Ascending aorta (tissue), 2 donors: Measurements from ENCODE around the gene HES1. TPM values are rescaled to one million over a fixed set of nuclear protein-coding genes. Genes with fewer than 3 reads are reported as not detected.
A peak's percentile ranks its signal among the peaks of the same experiment; 100 is the strongest.

ENCODE experiments used
- DNase-seq, 2 donors: peaks; one replicate each; pipeline ENCODE4 v3.0.0-alpha.2; 2019; ENCODE audit warnings: low spot score in 2 of 2
- H3K27ac ChIP-seq, 2 donors: fragments of 200-600 bp; sonication (generic); one replicate each; pipeline ENCODE4 v1.5.1; 2016 to 2017; ENCODE audit warnings: mild to moderate bottlenecking in 1 of 2
- H3K27me3 ChIP-seq: fragments of 200-600 bp; sonication (generic); one replicate; pipeline ENCODE4 v1.5.1; 2017
- H3K36me3 ChIP-seq, 2 donors: fragments of 200-600 bp; sonication (generic); one replicate each; pipeline ENCODE4 v1.5.1; 2016
- H3K4me1 ChIP-seq, 2 donors: fragments of 200-600 bp; sonication (generic); one replicate each; pipeline ENCODE4 v1.5.1; 2016 to 2017; ENCODE audit warnings: mild to moderate bottlenecking in 1 of 2
- H3K4me3 ChIP-seq, 2 donors: fragments of 200-600 bp; sonication (generic); one replicate each; pipeline ENCODE4 v1.5.1; 2016 to 2017; ENCODE audit warnings: mild to moderate bottlenecking in 1 of 2
- H3K9me3 ChIP-seq, 2 donors: fragments of 200-600 bp; sonication (generic); one replicate each; pipeline ENCODE4 v1.5.1; 2016
- intact Hi-C: fragments of 100-400 bp; cut with DNase I; formaldehyde crosslinking; loops from one replicate; pipeline ENCODE4 v1.15.1; 2023
- total RNA-seq: library from RNA; depleted of rRNA; stranded (reverse); fragments of >200 nt; gene quantifications from one replicate; pipeline ENCODE4 v1.1.0, GENCODE V29; 2016
- TF ChIP-seq, protein P1 (sequence below), 3 experiments: fragments of 200-600 bp in 2 of 3; fragments of 450-650 bp in 1 of 3; sonication (generic) in 2 of 3; IDR thresholded peaks; one replicate each; pipeline ENCODE4 v1.5.1; 2016 to 2019; ENCODE audit warnings: antibody characterized with exemption in 3 of 3, mild to moderate bottlenecking in 1 of 3, moderate library complexity in 1 of 3

HES1 gene
- total RNA-seq, 1 donor from 2014 or later = 22.6 TPM

DNA sequence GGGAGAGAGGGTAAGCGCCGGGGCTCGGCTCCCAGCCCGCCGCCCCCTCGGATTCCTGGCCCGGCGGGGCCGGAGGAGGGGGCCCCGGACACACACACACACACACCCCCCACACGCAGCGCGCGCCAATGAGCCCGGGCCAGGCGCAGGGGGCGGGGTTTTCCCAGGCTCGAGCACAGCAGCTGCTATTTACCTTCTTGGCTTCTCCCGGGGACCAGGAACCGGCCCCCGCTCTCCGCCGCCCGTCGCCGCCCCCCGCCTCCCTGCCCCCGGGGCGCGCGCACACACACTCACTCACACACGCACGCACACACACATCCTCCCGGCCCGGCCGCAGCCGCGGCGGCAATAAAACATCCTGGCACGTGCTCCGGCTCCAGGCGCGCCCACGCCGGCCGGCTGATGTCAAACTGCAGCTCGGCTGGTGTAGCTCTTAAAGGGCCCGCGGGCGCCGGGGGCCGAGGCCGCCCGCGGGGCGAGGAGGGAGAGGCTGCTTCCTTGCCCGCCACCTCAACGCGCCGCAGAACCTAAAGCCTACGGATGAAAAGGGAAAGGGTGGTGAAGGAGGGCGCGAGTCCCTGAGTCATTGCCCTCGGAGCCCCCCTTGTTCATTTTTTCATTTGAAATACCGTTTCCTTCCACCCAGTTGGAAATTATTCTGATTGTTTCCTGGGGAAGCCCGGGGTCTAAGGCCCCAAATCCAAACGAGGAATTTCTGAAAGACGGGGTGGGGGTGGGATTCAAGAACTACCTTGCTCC is 1.0 kb upstream of the HES1 start:
- peaks cover 6 to 31% of the 10 kb centered on the region in 2 donors for H3K4me1 ChIP-seq
- peak overlapping the region; percentile 96 to 98 for H3K27ac ChIP-seq
- no peaks in the 10 kb centered on the region for H3K27me3 ChIP-seq
- intact Hi-C loops = loop anchor here (1.0 to 10.0 kb wide), 4 partner anchors 48 to 1760 kb away; partner anchors contain the start of gene ATP13A3
- TF ChIP-seq, protein P1, sequence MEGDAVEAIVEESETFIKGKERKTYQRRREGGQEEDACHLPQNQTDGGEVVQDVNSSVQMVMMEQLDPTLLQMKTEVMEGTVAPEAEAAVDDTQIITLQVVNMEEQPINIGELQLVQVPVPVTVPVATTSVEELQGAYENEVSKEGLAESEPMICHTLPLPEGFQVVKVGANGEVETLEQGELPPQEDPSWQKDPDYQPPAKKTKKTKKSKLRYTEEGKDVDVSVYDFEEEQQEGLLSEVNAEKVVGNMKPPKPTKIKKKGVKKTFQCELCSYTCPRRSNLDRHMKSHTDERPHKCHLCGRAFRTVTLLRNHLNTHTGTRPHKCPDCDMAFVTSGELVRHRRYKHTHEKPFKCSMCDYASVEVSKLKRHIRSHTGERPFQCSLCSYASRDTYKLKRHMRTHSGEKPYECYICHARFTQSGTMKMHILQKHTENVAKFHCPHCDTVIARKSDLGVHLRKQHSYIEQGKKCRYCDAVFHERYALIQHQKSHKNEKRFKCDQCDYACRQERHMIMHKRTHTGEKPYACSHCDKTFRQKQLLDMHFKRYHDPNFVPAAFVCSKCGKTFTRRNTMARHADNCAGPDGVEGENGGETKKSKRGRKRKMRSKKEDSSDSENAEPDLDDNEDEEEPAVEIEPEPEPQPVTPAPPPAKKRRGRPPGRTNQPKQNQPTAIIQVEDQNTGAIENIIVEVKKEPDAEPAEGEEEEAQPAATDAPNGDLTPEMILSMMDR (IDR thresholded peaks at IDR 0.05) = no peak
- no peaks in the 10 kb centered on the region for H3K9me3 ChIP-seq
- H3K36me3 ChIP-seq = no peaks in the 10 kb centered on the region
- DNase-seq = peak; percentile 84 to 94
- peak overlapping the region; percentile 80 to 87 for H3K4me3 ChIP-seq

DNA sequence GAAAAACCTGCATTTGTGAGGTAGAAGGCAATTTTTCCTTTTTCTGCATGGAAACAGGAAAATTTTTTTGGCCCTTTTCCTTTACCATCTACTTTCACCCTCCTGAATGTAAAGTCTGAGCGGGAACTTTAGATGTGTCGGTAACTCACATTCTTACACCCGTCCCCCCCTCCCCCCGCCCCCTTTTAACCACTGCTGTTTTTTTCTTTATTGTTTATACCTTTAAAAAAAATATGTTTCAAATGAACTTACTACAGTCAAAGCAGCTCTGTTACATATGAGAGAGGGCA is 487 bp upstream of the HES1 start:
- H3K4me1 ChIP-seq = peaks cover 1 to 31% of the 10 kb centered on the region in 2 donors
- intact Hi-C loops = loop anchor here (5.0 to 10.0 kb wide), 2 partner anchors 352 to 1759 kb away; partner anchors contain the start of gene ATP13A3
- no peaks in the 10 kb centered on the region for H3K9me3 ChIP-seq

DNA sequence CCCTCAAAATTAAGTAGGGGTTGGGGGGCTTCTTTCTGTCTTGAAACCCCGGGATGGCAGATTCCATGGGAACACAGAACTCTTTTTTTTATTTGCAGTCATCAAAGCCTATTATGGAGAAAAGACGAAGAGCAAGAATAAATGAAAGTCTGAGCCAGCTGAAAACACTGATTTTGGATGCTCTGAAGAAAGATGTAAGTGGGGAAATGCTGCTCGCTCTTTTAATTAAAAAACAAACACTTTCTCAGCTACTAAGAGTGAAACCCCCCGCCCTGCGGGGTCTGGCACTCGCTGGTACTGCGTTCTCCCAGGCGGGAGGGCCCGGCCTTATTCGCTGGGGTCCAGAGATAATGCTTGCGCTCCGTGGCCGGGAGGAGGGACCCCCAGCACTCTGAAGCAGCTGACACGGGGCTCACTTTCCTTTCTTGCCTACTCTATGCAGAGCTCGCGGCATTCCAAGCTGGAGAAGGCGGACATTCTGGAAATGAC is 615 bp downstream of the HES1 start:
- TF ChIP-seq, protein P1 (IDR thresholded peaks at IDR 0.05) = no peak
- DNase-seq = no peak
- peak overlapping the region; percentile 92 to 96 for H3K27ac ChIP-seq
- intact Hi-C loops = loop anchor here (1.0 to 10.0 kb wide), 4 partner anchors 65 to 1758 kb away; partner anchors contain the start of gene ATP13A3
- no peaks in the 10 kb centered on the region for H3K27me3 ChIP-seq
- H3K4me1 ChIP-seq = peaks cover 3 to 26% of the 10 kb centered on the region in 2 donors
- H3K9me3 ChIP-seq = no peaks in the 10 kb centered on the region
- H3K4me3 ChIP-seq = peak overlapping the region; percentile 80 to 87
- H3K36me3 ChIP-seq = no peaks in the 10 kb centered on the region

More for the DNA sequence above, 487 bp upstream of the HES1 start:
- peak overlapping the region; percentile 96 to 98 for H3K27ac ChIP-seq
- DNase-seq = no peak
- TF ChIP-seq, protein P1 (IDR thresholded peaks at IDR 0.05) = no peak
- H3K4me3 ChIP-seq = peak overlapping the region; percentile 80 to 87
- no peaks in the 10 kb centered on the region for H3K36me3 ChIP-seq
- no peaks in the 10 kb centered on the region for H3K27me3 ChIP-seq

DNA sequence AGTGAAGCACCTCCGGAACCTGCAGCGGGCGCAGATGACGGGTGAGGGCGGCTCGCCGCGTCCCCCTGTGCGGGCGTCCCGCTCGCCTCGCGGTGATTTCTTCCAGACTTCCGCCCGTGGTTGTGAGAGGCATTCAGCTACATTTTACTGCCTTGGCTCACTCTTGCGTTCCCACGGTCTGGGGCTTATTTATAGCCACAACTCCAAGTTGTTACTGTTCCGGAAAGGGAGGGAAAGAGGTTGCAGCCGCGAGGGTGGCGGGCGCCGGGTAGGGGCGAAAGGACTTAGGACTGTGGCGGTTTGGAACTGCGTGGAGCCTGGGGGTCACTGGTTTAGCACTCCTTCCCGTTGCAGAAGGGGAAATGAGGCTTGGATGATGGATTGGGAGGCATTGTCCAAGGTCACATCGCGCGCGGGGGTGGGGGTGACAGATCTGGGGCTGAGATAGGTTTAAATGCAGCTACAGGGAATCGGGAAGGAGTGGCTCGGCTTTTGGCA is 1.1 kb downstream of the HES1 start:
- peak in 1 of 2 donors; percentile 87 for DNase-seq

More for the DNA sequence above, 1.1 kb downstream of the HES1 start:
- no peaks in the 10 kb centered on the region for H3K9me3 ChIP-seq
- TF ChIP-seq, protein P1 (IDR thresholded peaks at IDR 0.05) = no peak
- peak overlapping the region; percentile 80 to 87 for H3K4me3 ChIP-seq
- H3K36me3 ChIP-seq = no peaks in the 10 kb centered on the region
- H3K4me1 ChIP-seq = peaks cover 3 to 29% of the 10 kb centered on the region in 2 donors
- no peaks in the 10 kb centered on the region for H3K27me3 ChIP-seq
- peak overlapping the region; percentile 92 to 96 for H3K27ac ChIP-seq
- intact Hi-C loops = loop anchor here (1.0 to 10.0 kb wide), 4 partner anchors 66 to 1758 kb away; partner anchors contain the start of gene ATP13A3
